GM19035 (cell line): ENCODE measurements around the gene ZNF574.
"Not testable (repeated sequence)": the region's sequence is repeated elsewhere in the genome, so short reads cannot be mapped to it uniquely, and the experiment has no call there.

Experiments
- ATAC-seq: cut with Tn5 transposase; IDR thresholded peaks from one replicate; pipeline ENCODE4 v1.9.1; 2021; ENCODE audit not compliant: unreplicated experiment

ZNF574 gene, protein sequence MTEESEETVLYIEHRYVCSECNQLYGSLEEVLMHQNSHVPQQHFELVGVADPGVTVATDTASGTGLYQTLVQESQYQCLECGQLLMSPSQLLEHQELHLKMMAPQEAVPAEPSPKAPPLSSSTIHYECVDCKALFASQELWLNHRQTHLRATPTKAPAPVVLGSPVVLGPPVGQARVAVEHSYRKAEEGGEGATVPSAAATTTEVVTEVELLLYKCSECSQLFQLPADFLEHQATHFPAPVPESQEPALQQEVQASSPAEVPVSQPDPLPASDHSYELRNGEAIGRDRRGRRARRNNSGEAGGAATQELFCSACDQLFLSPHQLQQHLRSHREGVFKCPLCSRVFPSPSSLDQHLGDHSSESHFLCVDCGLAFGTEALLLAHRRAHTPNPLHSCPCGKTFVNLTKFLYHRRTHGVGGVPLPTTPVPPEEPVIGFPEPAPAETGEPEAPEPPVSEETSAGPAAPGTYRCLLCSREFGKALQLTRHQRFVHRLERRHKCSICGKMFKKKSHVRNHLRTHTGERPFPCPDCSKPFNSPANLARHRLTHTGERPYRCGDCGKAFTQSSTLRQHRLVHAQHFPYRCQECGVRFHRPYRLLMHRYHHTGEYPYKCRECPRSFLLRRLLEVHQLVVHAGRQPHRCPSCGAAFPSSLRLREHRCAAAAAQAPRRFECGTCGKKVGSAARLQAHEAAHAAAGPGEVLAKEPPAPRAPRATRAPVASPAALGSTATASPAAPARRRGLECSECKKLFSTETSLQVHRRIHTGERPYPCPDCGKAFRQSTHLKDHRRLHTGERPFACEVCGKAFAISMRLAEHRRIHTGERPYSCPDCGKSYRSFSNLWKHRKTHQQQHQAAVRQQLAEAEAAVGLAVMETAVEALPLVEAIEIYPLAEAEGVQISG

DNA sequence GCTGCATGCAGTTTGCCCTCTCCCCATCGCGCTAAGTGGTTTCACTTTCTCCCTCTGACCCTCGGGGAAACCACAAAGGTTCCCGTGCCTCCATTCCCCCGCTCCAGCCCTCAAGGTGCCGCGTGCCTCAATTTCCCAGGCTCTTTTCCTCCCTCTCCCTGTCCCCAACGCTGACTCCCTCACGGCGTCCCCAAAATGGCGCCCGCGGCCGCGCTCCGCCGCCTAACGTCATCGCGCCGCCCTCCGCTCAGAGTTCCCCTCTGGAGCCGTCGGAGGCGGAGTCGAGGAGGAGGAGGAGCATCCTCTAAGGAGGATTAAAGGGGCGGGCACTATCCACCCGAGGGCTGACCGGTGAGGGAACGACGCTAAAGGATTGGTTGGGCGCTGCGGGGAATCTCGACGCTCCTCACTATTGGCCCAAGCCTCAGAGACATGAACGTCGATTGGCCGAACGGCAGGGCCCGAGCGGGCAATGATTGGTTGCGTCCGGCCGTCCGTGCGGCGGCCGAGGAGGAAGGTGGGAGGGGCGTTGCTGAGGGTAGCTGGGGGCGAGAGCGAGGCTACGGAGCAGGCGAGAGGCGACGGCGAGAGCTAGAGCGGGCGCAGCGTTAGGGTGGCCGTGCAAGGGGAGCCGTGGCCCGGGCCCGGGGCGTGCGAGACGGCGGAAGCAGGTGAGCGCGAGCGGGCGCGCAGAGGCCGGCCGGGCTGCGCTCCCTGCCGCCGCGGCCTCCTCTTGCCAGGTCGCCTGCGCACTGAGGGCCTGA is at the start of gene ZNF574:
TSS of gene ZNF574 (plus strand) at position 551 of the 764 bp plus-strand sequence. CDS start 2,441 bp downstream, outside the sequence.
- ATAC-seq = peak; percentile 94

DNA sequence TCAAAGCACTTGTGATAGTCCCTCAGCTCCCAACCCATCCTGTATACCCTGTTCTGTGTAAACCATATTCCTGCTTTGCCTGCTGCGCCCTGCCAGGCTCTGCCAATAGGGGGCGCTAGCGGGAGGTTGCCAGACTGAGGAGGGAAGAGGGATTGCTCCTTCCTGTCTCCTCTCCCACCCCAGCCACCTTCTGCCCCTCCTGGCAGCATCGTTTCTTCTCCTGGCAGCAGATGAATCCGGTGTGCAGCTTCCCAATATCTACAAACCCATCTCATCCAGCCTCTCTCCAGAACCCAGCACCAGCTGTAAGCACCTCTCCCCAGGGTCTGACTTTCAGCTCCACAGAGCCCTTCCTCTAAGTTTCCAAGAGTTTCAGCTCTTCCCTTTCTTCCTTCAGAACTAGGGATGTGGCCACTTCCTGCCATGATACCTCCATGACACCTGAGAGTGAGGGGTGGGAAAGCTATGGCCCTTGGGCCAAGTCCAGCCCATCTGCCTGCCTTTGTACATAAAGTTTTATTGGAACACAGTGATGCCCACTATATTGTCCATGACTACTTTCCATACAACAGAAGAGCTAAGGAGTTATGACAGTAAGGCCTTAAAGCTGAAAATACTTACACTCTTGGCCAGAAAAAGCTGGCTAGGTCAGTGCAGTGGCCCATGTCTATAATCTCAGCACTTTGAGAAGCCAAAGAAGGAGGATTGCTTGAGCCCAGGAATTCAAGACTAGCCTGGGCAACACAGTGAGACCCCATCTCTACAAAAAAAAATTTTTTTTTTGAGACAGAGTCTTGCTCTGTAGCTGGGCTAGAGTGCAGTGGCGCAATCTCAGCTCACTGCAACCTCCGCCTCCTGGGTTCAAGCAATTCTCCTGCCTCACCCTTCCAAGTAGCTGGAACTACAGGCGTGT is 47.4 kb upstream of the ZNF574 start:
- no peak for ATAC-seq

DNA sequence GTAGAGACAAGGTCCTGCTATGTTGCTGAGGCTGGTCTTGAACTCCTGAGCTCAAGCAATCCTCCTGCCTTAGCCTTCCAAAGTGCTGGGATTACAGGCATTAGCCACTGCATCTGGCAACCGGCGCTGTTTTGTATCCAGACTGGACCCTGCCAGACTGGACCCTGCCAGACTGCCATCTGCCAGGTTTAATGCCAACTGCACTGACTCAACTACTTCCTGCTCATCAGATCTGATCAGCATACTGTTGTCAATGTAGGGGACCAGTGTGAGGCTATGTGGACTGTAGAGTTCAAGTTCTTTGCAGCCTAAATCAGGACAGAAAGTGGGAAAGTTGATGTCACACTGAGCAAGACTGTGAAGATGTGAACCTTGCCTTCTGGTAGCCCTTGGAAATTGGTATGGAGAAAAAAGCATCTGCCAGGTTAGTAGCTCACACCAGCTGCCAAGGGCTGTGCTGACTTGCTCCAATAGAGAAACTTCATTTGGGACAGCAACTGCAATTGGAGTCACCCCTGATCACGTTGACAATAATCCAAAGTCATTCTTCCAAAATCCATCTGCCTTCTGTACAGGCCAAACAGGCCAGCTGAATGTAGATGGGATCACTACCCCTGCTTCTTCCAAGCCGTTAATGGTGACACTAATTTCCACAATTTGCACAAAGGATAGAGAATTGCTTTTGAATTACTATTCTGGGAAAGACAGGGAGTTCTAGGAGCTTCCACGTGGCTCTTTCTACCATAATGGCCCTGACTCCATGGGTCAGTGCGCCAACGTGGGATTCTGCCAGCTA is 45.1 kb upstream of the ZNF574 start:
- ATAC-seq = no peak

DNA sequence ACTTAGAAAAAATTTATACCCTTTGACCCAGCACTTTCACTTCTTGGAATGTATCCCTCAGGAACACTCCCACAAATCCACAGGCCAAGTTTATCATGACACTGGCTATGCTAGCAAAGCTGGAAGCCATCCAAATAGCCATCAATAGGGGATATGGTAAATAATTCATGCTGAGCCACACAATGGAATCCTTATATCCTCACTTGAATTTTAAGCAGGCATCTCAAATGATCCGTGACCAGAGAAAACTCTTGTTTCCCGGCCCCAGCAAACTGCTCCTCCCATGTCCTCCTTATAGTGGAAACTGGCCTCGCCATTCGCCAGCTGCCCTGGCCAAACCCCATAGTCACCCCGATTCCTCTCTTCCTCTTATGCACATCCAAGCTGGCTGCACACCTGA is 43.5 kb upstream of the ZNF574 start:
- no peak for ATAC-seq

DNA sequence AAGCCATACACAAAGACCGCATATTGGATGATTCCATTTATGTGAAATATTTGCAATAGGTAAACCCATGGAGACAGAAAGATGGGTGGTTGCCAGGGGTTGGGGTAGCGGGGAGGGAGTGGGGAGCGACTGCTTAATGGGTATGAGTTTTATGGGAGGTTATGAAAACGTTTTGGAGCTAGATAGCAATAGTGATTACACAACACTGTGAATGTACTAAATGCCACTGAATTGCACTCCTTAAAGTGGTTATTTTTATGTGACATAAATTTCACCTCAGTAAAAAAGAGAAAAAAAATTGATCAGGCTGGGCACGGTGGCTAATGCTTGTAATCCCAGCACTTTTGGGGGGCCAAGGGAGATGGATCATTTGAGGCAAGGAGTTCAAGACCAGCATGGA is 42.6 kb upstream of the ZNF574 start:
- no peak for ATAC-seq

DNA sequence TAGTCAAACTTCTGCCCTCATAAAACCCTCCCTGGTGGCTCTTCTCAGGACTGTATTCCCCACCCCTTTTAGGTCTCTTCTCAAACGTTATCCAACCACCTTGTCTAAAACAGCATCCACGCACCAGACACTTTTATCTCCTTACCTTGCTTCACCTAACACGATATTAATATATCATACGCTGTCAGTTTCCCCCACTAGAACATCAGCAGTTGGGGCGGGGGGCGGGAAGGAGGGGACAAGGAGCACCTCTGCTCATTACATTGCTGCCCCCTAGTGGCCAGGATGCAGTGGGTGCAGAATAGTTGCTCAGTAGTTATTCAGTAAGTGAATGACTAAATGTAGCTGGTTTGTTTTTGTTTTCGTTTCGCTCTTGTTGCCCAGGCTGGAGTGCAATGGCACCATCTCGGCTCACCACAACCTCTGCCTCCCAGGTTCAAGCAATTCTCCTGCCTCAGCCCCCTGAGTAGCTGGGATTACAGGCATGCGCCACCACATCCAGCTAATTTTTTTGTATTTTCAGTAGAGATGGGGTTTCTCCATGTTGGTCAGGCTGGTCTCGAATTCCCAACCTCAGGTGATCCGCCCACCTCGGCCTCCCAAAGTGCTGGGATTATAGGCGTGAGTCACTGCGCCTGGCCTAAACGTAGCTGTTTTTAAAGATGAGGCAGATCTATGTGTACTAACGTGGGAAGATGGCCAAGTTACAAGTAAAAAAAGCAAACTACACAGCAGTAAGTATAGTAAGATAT is 41.1 kb upstream of the ZNF574 start:
- not testable (repeated sequence) for ATAC-seq

DNA sequence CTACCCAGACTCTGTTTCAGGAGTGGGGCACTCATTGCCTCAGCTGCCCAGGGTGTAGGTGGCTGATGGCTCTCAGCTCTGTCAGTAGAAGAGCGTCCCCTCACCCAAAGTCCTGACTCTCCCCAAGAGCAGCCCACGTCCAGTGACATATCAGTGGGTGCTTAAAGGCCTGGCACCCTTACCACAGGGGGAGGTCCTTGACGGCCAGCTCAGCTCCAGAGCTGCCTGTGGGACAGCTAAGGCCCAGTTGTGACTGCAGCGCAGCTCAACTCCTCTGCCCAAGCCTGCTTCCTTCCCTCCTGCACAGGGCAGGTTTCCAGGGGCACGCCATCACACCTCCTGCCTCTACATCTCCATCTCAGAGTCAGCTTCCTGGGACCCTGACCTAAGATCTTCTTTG is 38.3 kb upstream of the ZNF574 start:
- ATAC-seq = no peak

DNA sequence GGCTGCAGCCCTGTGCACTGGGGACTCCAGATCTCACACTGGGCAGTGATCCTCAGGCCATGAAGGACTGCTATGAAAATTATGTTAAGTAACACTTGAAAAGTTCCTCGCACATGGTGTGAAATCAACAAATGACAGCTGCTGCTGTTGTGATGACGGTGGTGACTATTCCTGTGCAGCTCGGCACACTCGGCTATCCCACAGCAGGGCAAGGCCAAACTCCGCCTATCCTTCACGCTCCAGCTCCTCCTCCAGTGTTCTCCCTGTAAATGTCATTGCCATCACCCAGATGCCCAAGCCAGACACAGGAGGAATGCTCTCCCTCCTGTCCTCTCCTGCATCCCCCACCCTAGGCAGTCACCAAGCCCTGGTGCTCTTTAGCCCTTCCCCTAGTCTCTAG is 37.3 kb upstream of the ZNF574 start:
- ATAC-seq = no peak

DNA sequence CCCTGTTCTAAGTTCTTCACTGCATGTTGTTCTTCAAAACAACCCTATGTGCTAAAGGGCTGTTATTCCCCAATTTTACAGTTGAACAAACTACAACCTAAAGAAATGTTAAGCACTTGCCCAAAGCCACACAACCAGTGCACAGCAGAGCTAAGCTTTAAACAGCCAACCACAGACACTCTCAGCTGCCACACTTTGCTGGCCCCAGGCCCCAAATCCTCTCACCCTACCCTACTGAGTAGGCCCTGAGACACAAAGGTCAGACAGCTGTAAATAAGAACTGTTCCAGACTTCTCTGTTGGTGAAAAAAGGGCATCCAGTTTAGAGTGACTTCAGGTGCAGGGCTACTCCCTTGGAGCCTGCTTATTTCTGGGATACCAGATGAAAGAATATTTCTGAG is 35.9 kb upstream of the ZNF574 start:
- ATAC-seq = no peak

DNA sequence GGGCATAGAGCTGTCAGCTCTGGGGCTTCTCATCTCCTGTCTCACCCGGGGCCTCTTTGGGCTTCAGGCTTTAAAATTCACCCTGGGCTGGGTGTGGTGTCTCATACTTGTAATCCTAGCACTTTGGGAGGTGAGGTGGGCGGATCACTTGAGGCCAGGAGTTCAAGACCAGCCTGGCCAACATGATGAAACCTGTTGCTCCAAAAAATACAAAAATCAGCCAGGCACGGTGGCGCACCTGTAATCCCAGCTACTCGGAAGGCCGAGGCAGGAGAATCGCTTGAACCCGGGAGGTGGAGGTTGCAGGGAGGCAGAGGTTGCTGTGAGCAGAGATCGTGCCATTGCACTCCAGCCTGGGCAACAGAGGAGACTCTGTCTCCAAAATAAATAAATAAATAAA is 35.5 kb upstream of the ZNF574 start:
- not testable (repeated sequence) for ATAC-seq

DNA sequence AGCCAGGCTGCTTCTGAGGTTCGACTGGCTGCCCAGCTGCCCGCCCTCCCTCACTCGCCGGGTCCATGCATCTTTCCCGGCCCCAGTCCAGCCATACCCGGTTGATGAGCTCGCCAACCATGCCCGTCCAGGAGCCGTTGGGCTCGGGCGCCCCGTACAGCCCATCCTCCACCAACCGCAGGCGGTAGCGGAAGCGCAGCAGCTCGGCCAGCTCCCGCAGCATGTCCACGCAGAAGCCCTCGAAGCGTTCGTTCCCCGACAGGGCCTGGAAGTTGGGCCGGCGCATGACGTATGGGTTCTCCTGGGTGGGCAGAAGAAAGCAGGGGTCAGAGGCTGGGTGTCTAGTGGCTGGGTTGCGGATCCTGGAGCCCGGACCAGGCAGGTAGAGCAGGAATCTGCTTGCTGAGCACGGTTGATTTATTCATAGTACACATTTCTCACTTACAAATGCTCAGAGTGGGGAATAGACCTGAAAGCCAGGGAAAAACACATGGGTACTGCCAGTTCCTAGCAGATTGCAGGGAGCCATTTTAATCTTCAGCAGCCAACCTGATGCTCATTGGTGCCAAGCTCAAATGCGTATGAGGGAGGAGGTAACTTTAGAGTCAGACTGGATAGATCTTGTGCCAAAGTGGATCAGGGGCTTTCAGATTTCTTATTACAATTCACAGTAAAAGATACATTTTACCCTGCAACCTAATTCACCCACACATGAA is 33.4 kb upstream of the ZNF574 start:
- no peak for ATAC-seq

DNA sequence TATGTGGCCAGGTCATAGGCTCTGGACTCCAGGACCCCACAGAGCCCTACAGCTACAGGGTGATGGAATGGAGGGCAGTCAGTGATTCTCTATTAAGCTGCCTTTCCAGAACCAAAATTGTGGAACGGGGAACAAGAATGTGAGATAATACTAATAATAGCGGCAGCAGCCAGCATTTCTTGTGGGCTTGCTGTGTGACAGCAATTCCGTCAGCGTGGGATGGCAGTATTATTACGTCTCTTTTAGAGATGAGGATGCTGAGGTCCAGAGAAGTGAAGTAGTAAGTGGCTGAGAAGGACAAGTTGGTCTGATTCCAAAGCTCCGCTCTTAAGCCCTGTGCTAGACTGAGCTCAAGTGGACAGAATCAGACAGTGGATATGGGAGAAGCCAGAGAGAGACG is 30.4 kb upstream of the ZNF574 start:
- no peak for ATAC-seq

DNA sequence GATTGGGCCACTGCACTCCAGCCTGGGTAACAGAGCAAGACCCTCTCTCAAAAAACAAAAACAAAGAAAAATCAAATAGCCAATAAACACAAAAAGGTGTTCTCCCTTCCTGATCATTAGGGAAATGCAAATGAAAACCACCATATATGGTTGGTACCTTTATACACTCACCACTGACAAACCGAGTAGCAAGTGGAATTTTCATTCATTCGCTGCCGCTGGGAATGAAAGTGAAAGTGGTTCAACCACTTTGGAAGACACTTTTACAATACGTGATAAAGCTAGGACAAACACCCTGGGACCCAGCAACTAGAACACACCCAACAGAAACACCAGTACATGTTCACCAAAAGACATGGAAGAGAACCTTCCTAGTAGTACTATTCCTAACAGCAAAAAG is 27.0 kb upstream of the ZNF574 start:
- ATAC-seq = no peak

DNA sequence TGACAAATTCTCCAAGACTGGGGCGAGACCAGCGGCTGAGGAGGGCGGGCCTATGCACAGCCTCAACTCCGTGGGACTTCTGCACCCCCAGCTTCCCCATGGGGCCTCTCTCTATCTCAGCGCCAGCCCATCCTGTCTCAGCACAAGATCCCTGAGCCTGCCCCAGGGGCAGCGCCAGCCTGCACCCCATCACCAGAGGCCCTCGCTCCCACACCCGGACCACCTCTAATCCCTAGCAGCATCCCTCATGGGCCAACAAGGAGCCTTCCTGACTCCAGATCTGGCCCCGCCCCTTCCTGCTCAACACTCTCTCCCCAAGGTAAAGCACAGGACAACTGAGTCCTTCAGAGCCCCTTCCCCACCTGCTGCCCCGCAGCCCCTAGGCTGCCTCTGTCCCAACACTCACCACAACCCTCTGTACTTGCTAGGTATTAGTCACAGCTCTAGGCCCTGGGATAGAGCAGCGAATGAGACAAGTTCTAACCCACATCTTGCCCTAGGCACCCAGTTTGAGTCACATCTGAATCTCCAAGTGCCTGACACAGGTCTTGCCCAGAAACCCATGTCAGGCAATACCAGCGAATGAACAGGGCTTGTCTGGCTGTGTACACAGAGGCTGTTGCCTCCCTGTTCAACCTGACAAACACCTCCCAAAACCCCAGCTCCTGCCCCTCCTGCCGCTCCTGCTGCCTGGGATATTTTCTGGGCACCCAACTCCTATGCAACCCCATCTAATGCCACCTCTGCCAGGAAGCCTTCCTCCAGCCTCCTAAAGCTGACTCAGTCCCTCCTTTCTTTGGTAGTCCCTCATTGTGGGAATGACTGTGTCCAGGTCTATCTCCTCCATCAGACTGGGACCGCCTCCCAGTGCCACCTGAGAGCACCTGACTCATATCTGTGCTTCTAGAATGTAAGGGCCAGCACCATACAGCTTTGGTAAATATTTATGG is 24.5 kb upstream of the ZNF574 start:
- no peak for ATAC-seq

DNA sequence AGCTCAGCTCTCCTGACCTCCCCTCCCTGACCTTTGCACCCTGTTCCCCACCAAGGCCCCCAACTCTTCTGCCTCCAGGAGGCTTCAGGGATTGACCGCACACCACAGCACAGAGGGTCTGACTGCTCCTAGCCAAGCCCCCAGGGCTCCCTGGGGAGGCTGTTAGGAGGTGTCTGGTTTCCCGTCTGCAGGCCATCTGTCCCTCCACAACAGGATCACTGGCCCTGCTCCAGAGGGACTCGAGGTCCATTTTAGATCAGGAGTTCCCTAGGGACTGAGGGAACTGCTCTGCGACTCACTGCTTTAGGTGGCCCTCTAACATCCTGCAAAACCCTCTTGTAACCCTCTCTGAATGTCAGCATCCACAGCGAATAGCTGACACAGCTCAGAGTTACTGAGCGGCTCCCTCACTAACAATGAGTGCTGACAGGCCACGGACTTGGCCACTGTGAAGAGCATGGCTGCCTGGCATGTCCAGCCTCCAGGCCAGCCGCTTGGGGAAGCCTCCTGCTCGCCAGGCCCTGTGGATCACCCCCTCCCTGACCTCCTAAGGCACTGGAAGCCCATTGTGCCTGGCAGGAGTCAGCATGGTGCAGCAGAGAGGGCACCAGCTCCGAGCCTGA is 23.6 kb upstream of the ZNF574 start:
- ATAC-seq = no peak
